IPS-20b (cell line): Measurements from ENCODE around the gene CDC7.

Experiments
- H3K27ac ChIP-seq: one replicate; pipeline ENCODE4 v1.5.1; 2013; ENCODE audit warnings: low read length
- H3K27me3 ChIP-seq: 2 replicates; pipeline ENCODE4 v1.6.1; 2013; ENCODE audit warnings: mild to moderate bottlenecking, low read length, inconsistent platforms; ENCODE audit not compliant: insufficient read depth
- H3K36me3 ChIP-seq: 2 replicates; pipeline ENCODE4 v1.6.1; 2013; ENCODE audit warnings: low read depth, mild to moderate bottlenecking, inconsistent platforms, low read length, moderate library complexity; ENCODE audit not compliant: insufficient read depth
- H3K4me1 ChIP-seq: 2 replicates; pipeline ENCODE4 v1.6.1; 2013; ENCODE audit warnings: mild to moderate bottlenecking, control low read depth, inconsistent platforms, low read length, moderate library complexity; ENCODE audit not compliant: insufficient read depth
- H3K4me3 ChIP-seq: 2 replicates; pipeline ENCODE4 v1.5.1; 2013; ENCODE audit warnings: mild to moderate bottlenecking, low read length, inconsistent platforms
- H3K9ac ChIP-seq: 2 replicates; pipeline ENCODE4 v1.6.1; 2013; ENCODE audit warnings: low read depth, mild to moderate bottlenecking, inconsistent platforms, low read length, moderate library complexity
- H3K9me3 ChIP-seq: 2 replicates; pipeline ENCODE4 v1.6.1; 2013; ENCODE audit warnings: mild to moderate bottlenecking, low read depth, low read length, inconsistent platforms; ENCODE audit not compliant: insufficient read depth

Gene CDC7

DNA sequence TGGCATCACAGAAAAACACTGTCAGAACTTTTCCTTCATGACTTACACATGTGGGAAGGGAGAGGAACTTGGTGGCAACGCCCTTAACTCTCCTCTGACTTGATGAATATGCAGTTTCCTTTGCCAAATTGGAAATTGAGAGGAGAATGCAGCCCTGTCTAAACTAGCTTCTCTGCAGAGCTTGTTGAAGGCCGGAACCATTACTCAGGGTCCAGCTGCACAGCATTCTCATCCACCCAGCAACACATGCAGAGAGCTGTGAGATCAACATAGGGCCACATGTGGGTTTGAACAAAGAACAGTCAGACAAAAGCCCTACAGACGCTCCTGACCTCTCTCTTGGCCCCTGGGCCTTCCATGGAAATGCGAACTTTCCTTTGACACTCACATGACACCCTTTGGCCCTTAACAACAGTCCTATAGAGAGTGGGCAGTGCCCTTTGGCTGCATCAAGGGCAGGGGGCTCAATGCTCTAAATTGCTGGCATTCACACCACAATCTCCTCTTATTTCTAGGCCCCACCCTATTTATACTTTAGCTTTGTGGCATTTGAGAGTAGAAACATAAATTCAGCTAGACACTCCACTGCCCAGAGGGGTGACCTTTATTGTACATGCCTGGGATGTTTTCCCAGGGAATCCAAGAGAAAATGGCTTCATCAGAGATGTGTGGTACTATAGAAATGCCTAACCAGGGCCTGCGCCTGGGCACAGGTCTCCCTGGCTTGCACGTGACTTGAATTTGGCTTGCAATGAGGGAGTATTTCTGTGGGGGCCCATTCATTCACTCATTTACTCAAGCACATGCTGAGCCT lies 64.4 kb downstream of the CDC7 start:
- H3K4me3 ChIP-seq: no peak overlapping the region
- no peaks in the 10 kb centered on the region for H3K27me3 ChIP-seq
- no peak overlapping the region for H3K27ac ChIP-seq
- H3K9ac ChIP-seq: no peak overlapping the region
- peaks cover 10% of the 10 kb centered on the region; the same call in 1 of the 2 replicates for H3K9me3 ChIP-seq
- no peaks in the 10 kb centered on the region; the same call in 1 of the 2 replicates for H3K4me1 ChIP-seq
- no peaks in the 10 kb centered on the region for H3K36me3 ChIP-seq

DNA sequence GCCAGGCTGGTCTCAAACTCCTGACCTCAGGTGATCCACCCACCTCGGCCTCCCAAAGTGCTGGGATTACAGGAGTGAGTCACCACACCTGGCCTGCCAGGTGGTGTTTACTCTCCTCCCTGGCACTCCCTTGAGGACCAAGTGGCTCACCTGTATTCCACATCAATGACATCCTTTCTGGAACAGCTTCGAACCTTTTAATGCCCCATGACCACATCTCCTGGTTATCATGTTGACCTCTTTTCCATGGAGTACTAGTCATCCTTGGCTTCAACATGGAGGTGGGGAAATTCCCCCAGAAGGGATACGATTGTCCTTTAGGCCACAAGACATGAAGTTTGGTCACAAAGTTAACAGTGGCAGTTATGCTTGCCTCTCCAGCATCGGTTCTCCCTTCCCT lies 66.9 kb downstream of the CDC7 start:
- no peaks in the 10 kb centered on the region for H3K27me3 ChIP-seq
- H3K9me3 ChIP-seq: peaks cover 10% of the 10 kb centered on the region; the same call in 1 of the 2 replicates
- no peak overlapping the region for H3K27ac ChIP-seq
- H3K4me1 ChIP-seq: no peaks in the 10 kb centered on the region; the same call in 1 of the 2 replicates
- H3K4me3 ChIP-seq: no peak overlapping the region
- no peak overlapping the region for H3K9ac ChIP-seq
- no peaks in the 10 kb centered on the region for H3K36me3 ChIP-seq

- Histone ChIP-seq H3K9me3 (peaks cover 10% of the 10 kb centered on the region; the same call in 1 of the 2 replicates), H3K36me3 (no peaks in the 10 kb centered on the region), H3K9ac (no peak overlapping the region), H3K4me3 (no peak overlapping the region), H3K4me1 (no peaks in the 10 kb centered on the region; the same call in 1 of the 2 replicates), H3K27me3 (no peaks in the 10 kb centered on the region), H3K27ac (no peak overlapping the region)
Observed at GRCh38 chr1:91568261-91568660, 67.6 kb downstream of the CDC7 start.

- H3K36me3 ChIP-seq: no peaks in the 10 kb centered on the region
- H3K9ac ChIP-seq: no peak overlapping the region
- H3K9me3 ChIP-seq: no peaks in the 10 kb centered on the region
- no peaks in the 10 kb centered on the region; the same call in 1 of the 2 replicates for H3K4me1 ChIP-seq
- no peak overlapping the region for H3K4me3 ChIP-seq
- H3K27me3 ChIP-seq: no peaks in the 10 kb centered on the region
- H3K27ac ChIP-seq: no peak overlapping the region
Observed at GRCh38 chr1:91569411-91570119, 68.9 kb downstream of the CDC7 start.

DNA sequence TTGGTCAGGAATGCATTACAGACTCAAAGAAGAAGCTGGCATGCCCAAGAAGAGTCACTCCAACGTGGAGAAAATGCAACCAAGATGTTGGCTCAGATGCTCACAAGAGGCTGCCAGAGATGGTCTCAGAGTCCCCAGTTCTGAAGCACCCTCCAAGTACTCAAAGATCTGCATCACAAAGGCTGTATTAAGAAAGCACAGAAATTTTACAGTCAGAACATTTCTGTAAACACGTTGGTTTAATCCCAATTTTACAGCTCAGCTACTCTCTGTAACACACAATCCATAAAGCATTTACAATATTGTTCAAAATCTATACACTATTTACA lies 69.4 kb downstream of the CDC7 start:
- Histone ChIP-seq H3K27ac (no peak overlapping the region), H3K9ac (no peak overlapping the region), H3K4me1 (no peaks in the 10 kb centered on the region), H3K4me3 (no peak overlapping the region), H3K9me3 (no peaks in the 10 kb centered on the region), H3K27me3 (no peaks in the 10 kb centered on the region), H3K36me3 (no peaks in the 10 kb centered on the region)

GRCh38 chr1:91572044-91572443 lies 71.4 kb downstream of the CDC7 start:
- no peaks in the 10 kb centered on the region for H3K9me3 ChIP-seq
- no peaks in the 10 kb centered on the region for H3K36me3 ChIP-seq
- no peak overlapping the region for H3K27ac ChIP-seq
- H3K27me3 ChIP-seq: no peaks in the 10 kb centered on the region
- H3K4me3 ChIP-seq: no peak overlapping the region
- no peak overlapping the region for H3K9ac ChIP-seq
- H3K4me1 ChIP-seq: no peaks in the 10 kb centered on the region
